SK-N-SH (cell line): ENCODE results near the gene CCDC88C. TPM values are rescaled to one million over a fixed set of nuclear protein-coding genes. Genes with fewer than 3 reads are reported as not detected.

Source experiments
- CTCF ChIA-PET: fragments of 300-600, 350-600 bp; formaldehyde crosslinking; extraction: SDS; loops from one replicate; lab custom pipeline; 2021; lab: Yijun Ruan, JAX
- POLR2A ChIA-PET: fragments of 350-600 bp; sonication (Branson Sonifier 250); formaldehyde crosslinking; extraction: SDS; loops from one replicate; lab custom pipeline; 2020; ENCODE audit warnings: antibody characterized with exemption, inconsistent platforms; lab: Yijun Ruan, JAX
- DNase-seq: peaks from one replicate; pipeline ENCODE4 v3.0.0; 2012
- H2AFZ ChIP-seq: fragments of 200-600 bp; sonication (generic); 2 replicates; pipeline ENCODE4 v1.8.1; 2016; ENCODE audit warnings: antibody characterized with exemption, mild to moderate bottlenecking, low read depth
- H3F3A ChIP-seq: fragments of 200-600 bp; sonication (generic); replicated peaks from 2 replicates; pipeline ENCODE3; 2016; ENCODE audit warnings: antibody characterized with exemption, mild to moderate bottlenecking; ENCODE audit not compliant: insufficient read depth
- H3K27ac ChIP-seq, 2 experiments: fragments of 200-500 bp in 1 of 2; fragments of 200-600 bp in 1 of 2; sonication (Bioruptor generic) in 1 of 2; sonication (generic), shearing (Covaris generic) in 1 of 2; 2 replicates each; pipeline versions ENCODE4 v1.5.1 to v1.6.1; 2014 to 2016; ENCODE audit warnings: low read depth in 2 of 2, inconsistent platforms in 1 of 2, low read length in 1 of 2, mild to moderate bottlenecking in 1 of 2, mixed read lengths in 1 of 2
- H3K27me3 ChIP-seq: fragments of 200-600 bp; sonication (generic), shearing (Covaris generic); 2 replicates; pipeline ENCODE4 v1.6.1; 2016; ENCODE audit warnings: mixed run types; ENCODE audit not compliant: insufficient read depth
- H3K36me3 ChIP-seq, 2 experiments: fragments of 200-500 bp in 1 of 2; fragments of 200-600 bp in 1 of 2; sonication (Bioruptor generic) in 1 of 2; sonication (generic) in 1 of 2; replicated peaks in 1 of 2; 2 replicates each; pipeline versions ENCODE3 to v1.5.1; 2014 to 2016; ENCODE audit warnings: low read length in 1 of 2, mild to moderate bottlenecking in 1 of 2; ENCODE audit not compliant: insufficient read depth in 2 of 2, control insufficient read depth in 1 of 2
- H3K4me1 ChIP-seq, 2 experiments: fragments of 200-500 bp in 1 of 2; fragments of 200-600 bp in 1 of 2; sonication (Bioruptor generic) in 1 of 2; sonication (generic), shearing (Covaris generic) in 1 of 2; 2 replicates each; pipeline versions ENCODE4 v1.5.1 to v1.6.1; 2014 to 2016; ENCODE audit warnings: low read depth in 1 of 2, low read length in 1 of 2, mixed run types in 1 of 2; ENCODE audit not compliant: insufficient read depth in 2 of 2, control insufficient read depth in 1 of 2
- H3K4me2 ChIP-seq: fragments of 200-600 bp; sonication (generic), shearing (Covaris generic); 2 replicates; pipeline ENCODE4 v1.6.1; 2017; ENCODE audit warnings: mixed run types
- H3K4me3 ChIP-seq, 2 experiments: fragments of 200-500 bp in 1 of 2; fragments of 200-600 bp in 1 of 2; sonication (Bioruptor generic) in 1 of 2; sonication (generic), shearing (Covaris generic) in 1 of 2; 2 replicates each; pipeline versions ENCODE4 v1.5.1 to v1.8.1; 2014 to 2016; ENCODE audit warnings: low read depth in 2 of 2, inconsistent platforms in 1 of 2, low read length in 1 of 2, mild to moderate bottlenecking in 1 of 2, mixed read lengths in 1 of 2, moderate library complexity in 1 of 2
- H3K79me2 ChIP-seq: fragments of 200-600 bp; sonication (generic); 2 replicates; pipeline ENCODE4 v1.8.1; 2017; ENCODE audit warnings: mild to moderate bottlenecking; ENCODE audit not compliant: insufficient read depth
- H3K9ac ChIP-seq: fragments of 200-600 bp; sonication (generic); 2 replicates; pipeline ENCODE4 v1.6.1; 2017; ENCODE audit warnings: mixed run types
- H3K9me2 ChIP-seq: fragments of 200-600 bp; sonication (generic); 2 replicates; pipeline ENCODE4 v1.6.1; 2017; ENCODE audit warnings: mixed run types
- H3K9me3 ChIP-seq: fragments of 200-600 bp; sonication (generic); 2 replicates; pipeline ENCODE4 v1.6.1; 2017; ENCODE audit warnings: mixed run types, mild to moderate bottlenecking, moderate library complexity
- H4K20me1 ChIP-seq: fragments of 200-600 bp; sonication (generic); 2 replicates; pipeline ENCODE4 v1.6.1; 2017; ENCODE audit warnings: mild to moderate bottlenecking, mixed run types; ENCODE audit not compliant: insufficient read depth
- CHD2 ChIP-seq: fragments of 150-350 bp; IDR thresholded peaks from 2 replicates; pipeline ENCODE4 v1.6.1; 2018; ENCODE audit warnings: low read length; ENCODE audit not compliant: partially characterized antibody
- CTCF ChIP-seq: fragments of 200-600 bp; sonication (generic); IDR thresholded peaks from 2 replicates; pipeline ENCODE4 v1.6.1; 2017; ENCODE audit warnings: antibody characterized with exemption, mild to moderate bottlenecking, moderate library complexity
- ELF1 ChIP-seq: IDR thresholded peaks from 2 replicates; pipeline ENCODE4 v1.4.0; 2012
- EP300 ChIP-seq, 2 experiments: IDR thresholded peaks; 2 replicates each; pipeline versions ENCODE4 v1.4.0 to v1.6.1; 2012; ENCODE audit warnings: borderline replicate concordance in 1 of 2, low read depth in 1 of 2, low read length in 1 of 2
- EZH2phosphoT487 ChIP-seq: fragments of 200-600 bp; sonication (generic); IDR thresholded peaks from 2 replicates; pipeline ENCODE4 v1.6.1; 2017; ENCODE audit warnings: low read depth, mixed run types, mild to moderate bottlenecking, antibody characterized with exemption, moderate library complexity, borderline replicate concordance
- FOXJ3 ChIP-seq: sonication (generic); formaldehyde crosslinking; IDR thresholded peaks from 2 replicates; pipeline ENCODE4 v1.5.1; 2020; ENCODE audit warnings: mild to moderate bottlenecking, missing genetic modification reagents
- GATA2 ChIP-seq: sonication (generic); formaldehyde crosslinking; IDR thresholded peaks from 2 replicates; pipeline ENCODE4 v1.5.0; 2020; ENCODE audit warnings: mild to moderate bottlenecking, missing genetic modification reagents
- IRF3 ChIP-seq: fragments of 150-350 bp; IDR thresholded peaks from 2 replicates; pipeline ENCODE4 v1.6.1; 2016; ENCODE audit warnings: mild to moderate bottlenecking, low read depth, low read length
- JUND ChIP-seq: IDR thresholded peaks from 2 replicates; pipeline ENCODE4 v1.4.0; 2012
- MAX ChIP-seq: IDR thresholded peaks from 2 replicates; pipeline ENCODE4 v1.4.0; 2012; ENCODE audit warnings: low read depth
- MXI1 ChIP-seq: IDR thresholded peaks from 2 replicates; pipeline ENCODE4 v1.6.1; 2012; ENCODE audit warnings: mild to moderate bottlenecking, low read depth, low read length, improper control_type of control experiment
- POLR2AphosphoS5 ChIP-seq: IDR thresholded peaks from 2 replicates; pipeline ENCODE4 v1.6.1; 2012; ENCODE audit warnings: low read depth, low read length
- RFX5 ChIP-seq: IDR thresholded peaks from 2 replicates; pipeline ENCODE4 v1.6.1; 2012; ENCODE audit warnings: mild to moderate bottlenecking, improper control_type of control experiment, low read length
- RXRA ChIP-seq: IDR thresholded peaks from 2 replicates; pipeline ENCODE4 v1.4.0; 2012; ENCODE audit warnings: low read depth, mild to moderate bottlenecking, borderline replicate concordance
- SMC3 ChIP-seq: IDR thresholded peaks from 2 replicates; pipeline ENCODE4 v1.6.1; 2012; ENCODE audit warnings: low read depth, low read length, improper control_type of control experiment
- TAF1 ChIP-seq: IDR thresholded peaks from 2 replicates; pipeline ENCODE4 v1.6.1; 2012; ENCODE audit warnings: low read depth, mild to moderate bottlenecking, low read length, moderate library complexity, borderline replicate concordance
- USF1 ChIP-seq: IDR thresholded peaks from 2 replicates; pipeline ENCODE4 v1.4.0; 2012; ENCODE audit warnings: low read depth, borderline replicate concordance
- USF2 ChIP-seq: fragments of 150-350 bp; IDR thresholded peaks from 2 replicates; pipeline ENCODE4 v1.6.1; 2017; ENCODE audit warnings: antibody characterized with exemption, low read length, low read depth, borderline replicate concordance
- YY1 ChIP-seq: IDR thresholded peaks from 2 replicates; pipeline ENCODE4 v1.4.0; 2012; ENCODE audit warnings: low read depth, mild to moderate bottlenecking
- WGBS: methylation state at CpG from one replicate; pipeline ENCODE4 v1.1.6; 2017; ENCODE audit warnings: low lambda C conversion rate; 5-methylcytosine and 5-hydroxymethylcytosine counted together
- polyA plus RNA-seq, 3 experiments: library from polyadenylated mRNA; depleted of rRNA; stranded (reverse); fragments of >200 nt; gene quantifications; 2 replicates each; pipeline ENCODE4 v1.2.3, GENCODE V29; 2012

The CCDC88C gene
- polyA plus RNA-seq, 1 of the 3 experiments (the other 2 are of a cell fraction): 0.39 TPM

- TF ChIP-seq MXI1: no peak
- no peak for TF ChIP-seq JUND
- no peak for TF ChIP-seq TAF1
- TF ChIP-seq IRF3: no peak
- no peak for TF ChIP-seq RFX5
- TF ChIP-seq MAX: no peak
- no peak for TF ChIP-seq CHD2
- TF ChIP-seq EZH2phosphoT487: no peak
- TF ChIP-seq CTCF: no peak
- TF ChIP-seq POLR2AphosphoS5: no peak
- no peak for TF ChIP-seq GATA2 (CRISPR knock-in tag)
- TF ChIP-seq YY1: no peak
- no peak for TF ChIP-seq SMC3
- TF ChIP-seq RXRA: no peak
- no peak for TF ChIP-seq FOXJ3 (CRISPR knock-in tag)
- no peak for TF ChIP-seq ELF1
- no peak for TF ChIP-seq EP300 (IDR thresholded peaks at IDR 0.05; ENCODE audit: borderline replicate concordance in 1 of 2, low read depth in 1 of 2, low read length in 1 of 2)
- TF ChIP-seq USF1: no peak
- no peak for TF ChIP-seq USF2
- H3K4me1 ChIP-seq: peaks cover 0 to 13% of the 10 kb centered on the region in 2 experiments; a peak in 1 of 4 replicates
- CTCF ChIA-PET: interaction anchor here (1.2 to 1.3 kb wide), 2 partner anchors 34 to 84 kb away, joined by 3 to 6 read pairs; no protein-coding TSS in a partner anchor
- H3K4me3 ChIP-seq: no peak overlapping the region
- no peak overlapping the region for H2AFZ ChIP-seq
- no peak overlapping the region for H3K27ac ChIP-seq
- no peak for DNase-seq
- no peaks in the 10 kb centered on the region for H3K9me2 ChIP-seq
- H3K79me2 ChIP-seq: no peaks in the 10 kb centered on the region
- WGBS: 71% methylated on average over 4 of the region's 5 CpGs
- H3K4me2 ChIP-seq: no peak overlapping the region
- H3K27me3 ChIP-seq: no peaks in the 10 kb centered on the region
- H3F3A ChIP-seq: no peaks in the 10 kb centered on the region
- no peaks in the 10 kb centered on the region for H3K36me3 ChIP-seq
- no peaks in the 10 kb centered on the region for H4K20me1 ChIP-seq
- POLR2A ChIA-PET: no interaction called here
- H3K9ac ChIP-seq: no peak overlapping the region
- H3K9me3 ChIP-seq: no peaks in the 10 kb centered on the region
Observed at GRCh38 chr14:91406982-91407381, 10.6 kb downstream of the CCDC88C start.
